Measurements from ENCODE around the gene PCDHA2. TPM values are rescaled to one million over a fixed set of nuclear protein-coding genes. Genes with fewer than 3 reads are reported as not detected.

The PCDHA2 gene
- total and polyA plus RNA-seq, 9 of the 15 experiments (the other 6 are each of a cell fraction or from before 2014, with no cell fraction given): not detected

DNA sequence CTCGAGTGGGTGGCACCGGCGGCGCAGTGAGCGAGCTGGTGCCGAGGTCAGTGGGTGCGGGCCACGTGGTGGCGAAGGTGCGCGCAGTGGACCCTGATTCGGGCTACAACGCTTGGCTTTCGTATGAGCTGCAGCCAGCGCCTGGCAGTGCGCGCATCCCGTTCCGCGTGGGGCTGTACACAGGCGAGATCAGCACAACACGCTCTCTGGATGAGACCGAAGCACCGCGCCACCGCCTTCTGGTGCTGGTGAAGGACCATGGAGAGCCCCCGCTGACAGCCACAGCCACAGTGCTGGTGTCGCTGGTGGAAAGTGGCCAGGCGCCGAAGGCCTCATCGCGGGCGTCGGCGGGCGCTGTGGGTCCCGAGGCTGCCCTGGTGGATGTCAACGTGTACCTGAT, 28.8 kb downstream of the PCDHA2 start:
- TF ChIP-seq BRF1 (IDR thresholded peaks at IDR 0.05; ENCODE audit: borderline replicate concordance, extremely low read depth, insufficient read length) (no peak), ELF1 (tag; IDR thresholded peaks at IDR 0.05) (no peak), SMAD2 (IDR thresholded peaks at IDR 0.05; ENCODE audit: low read depth, low read length) (no peak), TBP (optimal IDR thresholded peaks at IDR 0.05; ENCODE audit: low read depth, low read length) (no peak), CCNT2 (IDR thresholded peaks at IDR 0.05; ENCODE audit: borderline replicate concordance, extremely low read depth, insufficient read length, low read depth, low read length) (no peak), RBFOX2 (IDR thresholded peaks at IDR 0.05; ENCODE audit: low read depth, low read length) (no peak), YY1 (IDR thresholded peaks at IDR 0.05; ENCODE audit: borderline replicate concordance in 1 of 3, control insufficient read depth in 1 of 3, extremely low read depth in 1 of 3, insufficient read depth in 3 of 3, insufficient read length in 1 of 3, insufficient replicate concordance in 2 of 3, low read depth in 1 of 3, low read length in 2 of 3) (no peak), NONO (IDR thresholded peaks at IDR 0.05; ENCODE audit: low read depth in 2 of 2, low read length in 1 of 2) (no peak), POLR2AphosphoS2 (IDR thresholded peaks at IDR 0.05; ENCODE audit: low read length) (no peak), SNIP1 (IDR thresholded peaks at IDR 0.05; ENCODE audit: low read depth) (no peak), HSF4 (CRISPR knock-in tag; IDR thresholded peaks at IDR 0.05; ENCODE audit: borderline replicate concordance) (no peak), SMARCB1 (IDR thresholded peaks at IDR 0.05; ENCODE audit: insufficient read length, low read depth) (no peak), TBL1XR1 (IDR thresholded peaks at IDR 0.05; ENCODE audit: low read length in 2 of 2) (no peak)
- TF ChIP-seq, protein P1, sequence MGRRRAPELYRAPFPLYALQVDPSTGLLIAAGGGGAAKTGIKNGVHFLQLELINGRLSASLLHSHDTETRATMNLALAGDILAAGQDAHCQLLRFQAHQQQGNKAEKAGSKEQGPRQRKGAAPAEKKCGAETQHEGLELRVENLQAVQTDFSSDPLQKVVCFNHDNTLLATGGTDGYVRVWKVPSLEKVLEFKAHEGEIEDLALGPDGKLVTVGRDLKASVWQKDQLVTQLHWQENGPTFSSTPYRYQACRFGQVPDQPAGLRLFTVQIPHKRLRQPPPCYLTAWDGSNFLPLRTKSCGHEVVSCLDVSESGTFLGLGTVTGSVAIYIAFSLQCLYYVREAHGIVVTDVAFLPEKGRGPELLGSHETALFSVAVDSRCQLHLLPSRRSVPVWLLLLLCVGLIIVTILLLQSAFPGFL (CRISPR knock-in tag; IDR thresholded peaks at IDR 0.05): no peak
- TF ChIP-seq, protein P2, sequence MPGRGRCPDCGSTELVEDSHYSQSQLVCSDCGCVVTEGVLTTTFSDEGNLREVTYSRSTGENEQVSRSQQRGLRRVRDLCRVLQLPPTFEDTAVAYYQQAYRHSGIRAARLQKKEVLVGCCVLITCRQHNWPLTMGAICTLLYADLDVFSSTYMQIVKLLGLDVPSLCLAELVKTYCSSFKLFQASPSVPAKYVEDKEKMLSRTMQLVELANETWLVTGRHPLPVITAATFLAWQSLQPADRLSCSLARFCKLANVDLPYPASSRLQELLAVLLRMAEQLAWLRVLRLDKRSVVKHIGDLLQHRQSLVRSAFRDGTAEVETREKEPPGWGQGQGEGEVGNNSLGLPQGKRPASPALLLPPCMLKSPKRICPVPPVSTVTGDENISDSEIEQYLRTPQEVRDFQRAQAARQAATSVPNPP (IDR thresholded peaks at IDR 0.05; ENCODE audit: borderline replicate concordance, insufficient read depth, insufficient read length): no peak
- TF ChIP-seq, protein P3, sequence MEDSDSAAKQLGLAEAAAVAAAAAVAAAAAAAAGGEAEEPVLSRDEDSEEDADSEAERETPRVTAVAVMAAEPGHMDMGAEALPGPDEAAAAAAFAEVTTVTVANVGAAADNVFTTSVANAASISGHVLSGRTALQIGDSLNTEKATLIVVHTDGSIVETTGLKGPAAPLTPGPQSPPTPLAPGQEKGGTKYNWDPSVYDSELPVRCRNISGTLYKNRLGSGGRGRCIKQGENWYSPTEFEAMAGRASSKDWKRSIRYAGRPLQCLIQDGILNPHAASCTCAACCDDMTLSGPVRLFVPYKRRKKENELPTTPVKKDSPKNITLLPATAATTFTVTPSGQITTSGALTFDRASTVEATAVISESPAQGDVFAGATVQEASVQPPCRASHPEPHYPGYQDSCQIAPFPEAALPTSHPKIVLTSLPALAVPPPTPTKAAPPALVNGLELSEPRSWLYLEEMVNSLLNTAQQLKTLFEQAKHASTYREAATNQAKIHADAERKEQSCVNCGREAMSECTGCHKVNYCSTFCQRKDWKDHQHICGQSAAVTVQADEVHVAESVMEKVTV (CRISPR knock-in tag; IDR thresholded peaks at IDR 0.05): no peak
- H3K9ac ChIP-seq (ENCODE audit: insufficient read depth in 1 of 2, low read depth in 2 of 2, low read length in 2 of 2): no peak overlapping the region
- H2AFZ ChIP-seq (ENCODE audit: low read depth, low read length): no peak overlapping the region
- WGBS (ENCODE audit: insufficient coverage, low coverage, missing lambda C conversion rate): 20% methylated on average over 38 of the region's 38 CpGs
- FAIRE-seq: no peak
- intact Hi-C loops (cut with micrococcal nuclease) (no loop called here), in situ Hi-C loops (cut with MboI) (no loop called here)
- no peak for DNase-seq (ENCODE audit: extremely low read depth in 1 of 4, low spot score in 3 of 4)
- no peaks in the 10 kb centered on the region; the same call in 1 of the 2 replicates for H3K9me3 ChIP-seq (replicated peaks; ENCODE audit: control insufficient read depth, insufficient read depth, low read depth, low read length)
- H3K4me2 ChIP-seq (ENCODE audit: insufficient read depth, low read length): no peak overlapping the region
- H3K79me2 ChIP-seq (ENCODE audit: control insufficient read depth, insufficient read depth, low read length): no peaks in the 10 kb centered on the region
- no peaks in the 10 kb centered on the region for H3K36me3 ChIP-seq (ENCODE audit: control insufficient read depth, insufficient read depth, low read length)
- no peaks in the 10 kb centered on the region for H3K27me3 ChIP-seq (ENCODE audit: control insufficient read depth in 2 of 2, insufficient read depth in 2 of 2, low read length in 2 of 2)
- H3K27ac ChIP-seq (ENCODE audit: extremely low read depth, low read depth, low read length): no peak overlapping the region
- H3K9me1 ChIP-seq (ENCODE audit: control insufficient read depth, insufficient read depth, low read length): no peaks in the 10 kb centered on the region
- H3K4me3 ChIP-seq: no peak overlapping the region
- ChIA-PET CTCF (ENCODE audit: low intra/inter-chr PET ratio) (no interaction called here), POLR2A (no interaction called here)
- no TSS peak for BruUV-seq (replicated peaks)
- peaks cover 0 to 17% of the 10 kb centered on the region in 2 experiments; a peak in 2 of 5 replicates for H3K4me1 ChIP-seq (replicated peaks in 1 of 2; ENCODE audit: control insufficient read depth in 2 of 2, insufficient read depth in 2 of 2, low read length in 2 of 2)
- ATAC-seq: no peak
- H4K20me1 ChIP-seq (replicated peaks; ENCODE audit: control insufficient read depth, insufficient read depth, low read length): no peaks in the 10 kb centered on the region

All from K562 (cell line).